GM03348 (cell line): ENCODE data around the gene UBE2A.
A peak's percentile ranks its signal among the peaks of the same experiment; 100 is the strongest.

Experiments
- DNase-seq: peaks from one replicate; pipeline ENCODE4 v3.0.0; 2012; ENCODE audit warnings: low spot score

UBE2A gene

GRCh38 chrX:119607018-119607389, 32.6 kb downstream of the UBE2A start:
- no peak for DNase-seq

DNA sequence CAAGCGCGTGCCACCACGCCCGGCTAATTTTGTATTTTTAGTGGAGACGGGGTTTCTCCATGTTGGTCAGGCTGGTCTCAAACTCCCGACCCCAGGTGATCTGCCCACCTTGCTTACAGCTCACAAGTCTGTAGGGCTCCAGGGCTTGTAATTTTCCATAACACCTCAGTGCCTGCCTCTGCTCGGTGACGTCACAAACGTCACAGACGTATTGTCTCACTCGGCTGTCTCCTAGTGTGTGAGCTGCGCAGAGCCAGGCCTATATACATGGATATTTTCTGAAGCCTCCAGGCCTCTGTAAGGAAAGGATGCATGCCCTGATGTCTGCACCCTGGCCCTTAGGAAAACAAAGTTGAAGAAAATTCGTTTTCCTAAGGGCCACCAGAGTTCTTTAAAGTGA, 40.4 kb downstream of the UBE2A start:
- no peak for DNase-seq

DNA sequence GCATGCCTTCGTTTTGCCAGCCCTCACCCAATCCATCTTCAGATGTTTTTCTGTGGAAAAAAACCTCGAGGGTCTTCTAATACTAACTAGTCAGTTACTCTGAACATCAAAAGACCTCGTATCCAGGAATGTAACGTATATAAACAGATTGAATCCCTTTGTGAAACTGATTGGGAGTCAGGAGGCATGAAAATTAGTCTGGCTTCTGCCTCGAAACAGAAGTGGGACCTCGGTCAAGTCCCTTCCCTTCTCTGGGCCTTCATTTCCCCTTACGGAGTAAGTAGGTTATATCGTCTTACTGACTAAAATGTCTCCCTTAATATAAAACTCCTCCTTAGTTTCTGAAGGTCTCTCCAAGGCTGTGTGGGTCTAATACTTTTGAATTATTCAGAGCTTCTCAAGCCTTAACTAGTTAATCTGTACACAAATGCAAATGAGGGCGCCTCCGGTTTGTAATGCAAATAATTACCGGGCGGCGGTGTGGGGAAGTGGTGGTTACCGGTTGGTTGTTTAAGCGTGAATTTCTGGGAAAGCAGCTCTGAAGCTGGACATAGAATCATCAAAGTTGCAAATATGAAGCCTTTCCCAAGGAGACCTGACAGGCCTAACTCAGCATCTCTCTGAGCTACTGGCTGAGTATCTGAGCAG, 43.3 kb downstream of the UBE2A start:
- DNase-seq = no peak

GRCh38 chrX:119618439-119618838, 44.1 kb downstream of the UBE2A start:
- no peak for DNase-seq

GRCh38 chrX:119622356-119623232, 48.2 kb downstream of the UBE2A start:
- peak; percentile 52 for DNase-seq

DNA sequence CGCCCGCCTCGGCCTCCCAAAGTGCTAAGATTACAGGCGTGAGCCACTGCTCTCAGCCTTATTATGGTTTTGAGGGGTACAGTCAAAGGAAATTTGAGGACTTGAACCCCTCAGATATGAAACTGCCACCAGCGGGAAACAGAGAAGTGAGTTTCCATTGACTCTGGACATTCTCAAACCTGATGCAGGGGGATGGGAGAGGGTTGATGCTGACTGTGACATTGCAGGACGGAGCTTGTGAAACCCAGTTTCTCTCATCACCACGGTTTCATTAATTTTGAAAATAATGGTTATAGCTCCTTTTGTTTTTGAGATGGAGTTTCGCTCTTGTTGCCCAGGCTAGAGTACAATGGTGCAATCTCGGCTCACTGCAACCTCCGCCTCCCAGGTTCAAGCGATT, 50.1 kb downstream of the UBE2A start:
- DNase-seq = no peak

DNA sequence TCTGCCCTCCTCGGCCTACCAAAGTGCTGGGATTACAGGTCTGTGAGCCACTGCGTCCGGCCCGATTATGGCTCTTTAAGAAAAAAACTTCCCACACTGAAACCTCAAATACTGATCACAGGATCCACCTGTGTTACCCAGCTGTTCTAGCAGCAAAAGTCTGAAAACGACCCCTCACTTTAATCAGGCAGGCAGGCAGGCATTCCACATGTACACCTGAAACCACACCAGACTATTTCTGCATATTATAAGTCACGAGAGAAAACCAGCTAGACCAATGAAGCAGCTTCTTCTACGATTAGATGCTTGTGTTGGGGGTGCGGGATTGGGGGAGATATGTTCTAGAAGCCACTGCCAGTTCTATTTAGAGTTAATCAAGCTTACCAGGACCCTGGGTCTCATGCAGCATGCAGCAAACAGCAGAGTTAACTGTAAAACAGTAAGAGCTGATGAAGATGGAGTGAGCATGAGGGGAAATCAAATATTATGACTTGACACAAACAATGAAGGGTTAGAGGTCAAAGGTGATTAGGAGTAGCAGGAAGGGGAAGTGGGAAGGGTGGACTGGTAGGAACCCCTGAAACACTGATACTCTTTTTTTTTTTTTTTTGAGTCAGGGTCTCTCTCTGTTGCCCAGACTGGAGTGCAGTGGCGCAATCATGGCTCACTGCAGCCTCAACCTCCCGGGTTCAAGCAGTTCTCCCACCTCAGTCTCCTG, 50.7 kb downstream of the UBE2A start:
- no peak for DNase-seq

DNA sequence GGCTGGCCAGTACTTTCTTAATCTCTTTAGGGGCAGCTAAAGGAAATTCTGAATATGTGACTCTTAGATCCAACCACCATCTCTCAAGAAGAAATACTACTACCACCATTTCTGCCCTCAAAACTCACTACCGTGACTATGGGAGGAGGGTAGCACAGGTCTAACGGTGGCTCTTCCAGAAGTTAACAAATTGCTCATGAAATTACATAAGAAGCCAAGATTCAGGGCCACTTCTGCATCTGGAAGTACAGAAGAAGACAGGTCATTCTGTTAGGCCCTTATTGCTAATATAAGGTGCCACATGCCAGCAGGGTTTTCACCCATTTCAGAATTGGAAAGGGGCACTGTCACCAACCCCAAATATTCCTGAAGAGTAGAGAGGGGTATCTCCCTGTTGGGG, 51.5 kb downstream of the UBE2A start:
- no peak for DNase-seq
